Osteocyte (in vitro differentiated cells): ENCODE measurements around the gene ENAH. TPM values are rescaled to one million over a fixed set of nuclear protein-coding genes. Genes with fewer than 3 reads are reported as not detected.
"Not testable (repeated sequence)": the region's sequence is repeated elsewhere in the genome, so short reads cannot be mapped to it uniquely, and the experiment has no call there.

ENCODE experiments used
- DNase-seq: peaks from one replicate; pipeline ENCODE4 v3.0.0; 2021; ENCODE audit warnings: mixed read lengths; ENCODE audit not compliant: unreplicated experiment; ENCODE audit errors: extremely low spot score
- H3K27ac Mint-ChIP-seq: one replicate; pipeline ENCODE4 v1.8.0; 2021; ENCODE audit warnings: mild to moderate bottlenecking, mixed read lengths; ENCODE audit not compliant: unreplicated experiment
- H3K27me3 Mint-ChIP-seq: one replicate; pipeline ENCODE4 v1.8.0; 2021; ENCODE audit warnings: mixed read lengths; ENCODE audit not compliant: unreplicated experiment
- H3K36me3 Mint-ChIP-seq: one replicate; pipeline ENCODE4 v1.8.0; 2021; ENCODE audit warnings: mixed read lengths; ENCODE audit not compliant: unreplicated experiment
- H3K4me1 Mint-ChIP-seq: one replicate; pipeline ENCODE4 v1.8.0; 2021; ENCODE audit warnings: mixed read lengths; ENCODE audit not compliant: unreplicated experiment
- H3K4me3 Mint-ChIP-seq: one replicate; pipeline ENCODE4 v1.8.0; 2021; ENCODE audit warnings: mild to moderate bottlenecking, moderate library complexity, mixed read lengths; ENCODE audit not compliant: unreplicated experiment
- H3K9me3 Mint-ChIP-seq: one replicate; pipeline ENCODE4 v1.8.0; 2021; ENCODE audit warnings: mixed read lengths; ENCODE audit not compliant: unreplicated experiment
- total RNA-seq: library from RNA; stranded (reverse); gene quantifications from 2 replicates; pipeline ENCODE4 v1.2.1, GENCODE V29; 2021
- TF ChIP-seq, protein P1 (sequence below): fragments of 200-600 bp; sonication (generic); IDR thresholded peaks from 2 replicates; pipeline ENCODE4 v1.5.0; 2021; ENCODE audit warnings: antibody characterized with exemption, mild to moderate bottlenecking, moderate library complexity

Gene ENAH
- total RNA-seq, 1 donor from 2014 or later: 232 TPM

DNA sequence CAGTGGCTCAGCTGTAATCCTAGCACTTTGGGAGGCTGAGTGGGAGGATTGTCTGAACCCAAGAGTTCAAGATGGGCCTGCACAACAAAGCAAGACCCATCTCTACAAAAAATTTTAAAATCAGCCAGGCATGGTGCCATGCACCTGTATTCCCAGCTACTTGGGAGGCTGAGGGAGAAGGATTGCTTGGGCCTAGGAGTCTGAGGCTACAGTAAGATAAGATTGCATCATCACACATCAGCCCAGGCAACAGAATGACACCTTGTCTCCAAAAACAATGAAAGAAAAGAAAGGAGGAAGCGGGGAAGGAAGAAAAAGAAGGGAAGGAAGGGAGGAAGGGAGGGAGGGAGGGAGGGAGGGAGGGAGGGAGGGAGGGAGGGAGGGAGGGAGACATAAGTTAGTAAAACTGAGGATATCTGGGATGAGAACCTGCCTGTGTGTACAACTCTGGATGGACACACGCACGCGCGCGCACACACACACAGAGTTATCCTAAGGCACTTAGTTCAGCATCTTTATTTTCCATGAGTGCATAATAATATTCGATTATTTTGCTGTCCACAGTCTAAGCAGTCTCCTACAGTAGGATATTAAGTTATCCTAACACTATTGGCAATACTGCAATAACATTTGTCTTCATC is 132.2 kb downstream of the ENAH start:
- DNase-seq: no peak
- Mint-ChIP-seq H3K27ac (peak overlapping the region; percentile 67), H3K4me1 (peaks cover 36% of the 10 kb centered on the region), H3K27me3 (no peaks in the 10 kb centered on the region), H3K4me3 (no peak overlapping the region), H3K9me3 (no peaks in the 10 kb centered on the region), H3K36me3 (peaks cover 14% of the 10 kb centered on the region)
- TF ChIP-seq, protein P1, sequence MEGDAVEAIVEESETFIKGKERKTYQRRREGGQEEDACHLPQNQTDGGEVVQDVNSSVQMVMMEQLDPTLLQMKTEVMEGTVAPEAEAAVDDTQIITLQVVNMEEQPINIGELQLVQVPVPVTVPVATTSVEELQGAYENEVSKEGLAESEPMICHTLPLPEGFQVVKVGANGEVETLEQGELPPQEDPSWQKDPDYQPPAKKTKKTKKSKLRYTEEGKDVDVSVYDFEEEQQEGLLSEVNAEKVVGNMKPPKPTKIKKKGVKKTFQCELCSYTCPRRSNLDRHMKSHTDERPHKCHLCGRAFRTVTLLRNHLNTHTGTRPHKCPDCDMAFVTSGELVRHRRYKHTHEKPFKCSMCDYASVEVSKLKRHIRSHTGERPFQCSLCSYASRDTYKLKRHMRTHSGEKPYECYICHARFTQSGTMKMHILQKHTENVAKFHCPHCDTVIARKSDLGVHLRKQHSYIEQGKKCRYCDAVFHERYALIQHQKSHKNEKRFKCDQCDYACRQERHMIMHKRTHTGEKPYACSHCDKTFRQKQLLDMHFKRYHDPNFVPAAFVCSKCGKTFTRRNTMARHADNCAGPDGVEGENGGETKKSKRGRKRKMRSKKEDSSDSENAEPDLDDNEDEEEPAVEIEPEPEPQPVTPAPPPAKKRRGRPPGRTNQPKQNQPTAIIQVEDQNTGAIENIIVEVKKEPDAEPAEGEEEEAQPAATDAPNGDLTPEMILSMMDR: no peak

DNA sequence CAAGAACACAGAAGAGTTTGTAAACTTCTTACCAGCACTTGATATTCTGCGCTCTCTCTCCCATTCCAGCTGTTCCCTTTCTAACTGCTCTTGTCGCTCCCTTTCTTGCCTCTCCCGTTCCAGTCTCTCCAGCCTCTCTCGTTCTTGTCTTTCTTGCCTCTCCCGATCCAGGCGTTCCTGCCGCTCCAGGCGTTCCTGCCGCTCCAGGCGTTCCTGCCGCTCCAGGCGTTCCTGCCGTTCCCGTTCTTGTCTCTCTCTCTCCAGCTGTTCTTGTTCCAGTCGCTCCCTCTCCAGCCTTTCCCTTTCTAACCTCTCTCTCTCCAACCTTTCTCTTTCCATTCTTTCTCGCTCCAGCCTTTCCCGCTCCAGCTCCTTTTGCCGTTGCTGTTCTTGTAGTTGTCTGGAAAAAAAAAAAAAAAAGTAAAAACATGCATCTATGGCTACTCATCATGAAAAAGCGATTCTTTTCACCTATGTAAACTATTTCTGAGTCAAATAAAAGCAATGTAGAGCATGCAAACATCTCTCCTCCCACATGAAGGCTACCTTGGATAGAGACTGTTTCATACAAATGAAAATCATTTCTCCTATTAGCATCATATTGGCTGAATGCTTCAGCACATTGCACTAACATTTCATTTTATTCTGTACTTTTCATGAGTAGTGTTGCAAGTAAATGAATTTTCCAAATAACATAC is 133.6 kb downstream of the ENAH start:
- Mint-ChIP-seq H3K4me3 (peak overlapping the region; percentile 70), H3K27me3 (no peaks in the 10 kb centered on the region), H3K36me3 (peaks cover 13% of the 10 kb centered on the region), H3K27ac (peak overlapping the region; percentile 91), H3K9me3 (no peaks in the 10 kb centered on the region), H3K4me1 (peaks cover 38% of the 10 kb centered on the region)
- TF ChIP-seq, protein P1: no peak
- DNase-seq: no peak

DNA sequence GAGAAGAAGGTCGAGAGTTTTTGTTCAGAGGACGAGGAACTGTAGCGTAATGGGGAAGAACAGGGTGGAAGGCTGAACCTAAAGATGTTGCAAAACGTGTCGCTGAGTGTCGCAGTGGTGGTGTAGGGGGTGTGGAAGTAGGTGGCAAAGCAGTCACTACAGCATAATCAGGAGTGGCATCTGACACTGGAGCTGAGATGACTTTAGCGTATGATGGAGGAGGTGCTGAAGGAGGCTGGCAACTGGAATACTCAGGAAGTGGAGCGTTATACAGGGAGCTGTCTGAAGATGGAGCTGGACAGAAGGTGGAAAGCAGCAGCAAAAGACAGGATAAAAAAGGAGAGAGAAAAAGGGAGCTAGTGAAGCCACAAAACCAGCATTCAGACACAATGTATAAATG is 135.2 kb downstream of the ENAH start:
- TF ChIP-seq, protein P1: peak; percentile 29
- H3K27ac Mint-ChIP-seq: peak overlapping the region; percentile 29
- no peaks in the 10 kb centered on the region for H3K9me3 Mint-ChIP-seq
- no peak for DNase-seq
- H3K36me3 Mint-ChIP-seq: peaks cover 20% of the 10 kb centered on the region
- H3K27me3 Mint-ChIP-seq: no peaks in the 10 kb centered on the region
- H3K4me1 Mint-ChIP-seq: peaks cover 35% of the 10 kb centered on the region
- no peak overlapping the region for H3K4me3 Mint-ChIP-seq

DNA sequence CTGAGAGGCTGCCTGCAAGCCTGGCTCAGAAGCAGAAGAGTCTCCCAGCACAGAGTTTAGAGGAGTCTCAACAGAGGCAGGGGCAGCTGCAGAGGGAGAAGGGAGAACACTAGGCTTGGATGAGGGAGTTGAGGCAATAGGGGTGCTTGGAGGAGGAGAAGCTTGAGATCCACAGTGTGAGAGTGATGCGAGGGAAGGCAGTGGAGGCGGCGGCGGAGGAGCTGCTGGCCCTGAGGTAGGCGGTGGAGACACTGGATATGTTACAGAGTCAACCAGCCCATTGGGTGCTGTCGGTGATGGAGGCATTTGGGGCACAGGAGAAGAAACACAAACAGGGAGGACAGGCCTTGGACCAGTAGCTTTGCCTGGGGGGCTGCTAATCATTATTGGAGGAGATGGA is 135.7 kb downstream of the ENAH start:
- no peak for DNase-seq
- Mint-ChIP-seq H3K4me3 (no peak overlapping the region), H3K27ac (peak overlapping the region; percentile 42), H3K4me1 (peaks cover 31% of the 10 kb centered on the region), H3K36me3 (peaks cover 22% of the 10 kb centered on the region), H3K27me3 (no peaks in the 10 kb centered on the region), H3K9me3 (no peaks in the 10 kb centered on the region)
- TF ChIP-seq, protein P1: no peak

DNA sequence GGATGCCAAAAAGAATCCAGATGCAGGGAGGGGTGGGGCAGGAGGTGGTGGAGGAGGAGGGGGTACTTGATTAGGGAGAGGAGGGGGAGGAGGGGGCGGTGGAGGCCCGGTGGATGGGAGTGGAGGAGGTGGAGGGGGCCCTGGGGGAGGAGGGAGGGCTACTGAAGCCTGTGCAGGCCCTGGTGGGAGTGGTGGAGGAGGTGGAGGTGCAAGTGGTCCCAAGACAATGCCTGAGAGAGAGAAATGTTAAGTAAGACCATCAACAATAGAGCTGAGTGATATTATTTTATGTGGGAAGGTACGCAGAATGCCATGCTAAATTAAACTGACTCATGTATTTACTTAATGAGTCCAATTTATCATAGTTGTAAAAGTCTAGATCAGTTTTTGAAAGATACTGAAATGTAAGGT is 138.2 kb downstream of the ENAH start:
- no peak overlapping the region for H3K4me3 Mint-ChIP-seq
- no peak for DNase-seq
- H3K27me3 Mint-ChIP-seq: no peaks in the 10 kb centered on the region
- TF ChIP-seq, protein P1: no peak
- peaks cover 32% of the 10 kb centered on the region for H3K36me3 Mint-ChIP-seq
- H3K27ac Mint-ChIP-seq: peak overlapping the region; percentile 23
- peaks cover 30% of the 10 kb centered on the region for H3K4me1 Mint-ChIP-seq
- no peaks in the 10 kb centered on the region for H3K9me3 Mint-ChIP-seq

DNA sequence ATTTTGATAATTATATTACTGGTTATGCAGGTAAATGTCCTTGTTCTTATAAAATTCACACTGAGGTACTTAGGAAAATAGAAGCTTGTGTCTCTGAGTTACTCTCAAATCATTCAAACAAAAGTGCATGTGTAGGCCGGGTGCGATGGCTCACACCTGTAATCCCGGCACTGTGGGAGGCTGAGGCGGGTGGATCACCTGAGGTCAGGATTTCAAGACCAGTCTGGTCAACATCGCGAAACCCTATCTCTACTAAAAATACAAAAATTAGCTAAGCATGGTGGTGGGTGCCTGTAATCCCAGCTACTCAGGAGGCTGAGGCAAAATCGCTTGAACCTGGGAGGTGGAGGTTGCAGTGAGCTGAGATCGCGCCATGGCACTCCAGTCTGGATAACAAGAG is 139.3 kb downstream of the ENAH start:
- H3K9me3 Mint-ChIP-seq, H3K27me3 Mint-ChIP-seq, DNase-seq, H3K4me3 Mint-ChIP-seq: not testable (repeated sequence)
- Mint-ChIP-seq H3K27ac (peak overlapping the region; percentile 27), H3K4me1 (peaks cover 29% of the 10 kb centered on the region), H3K36me3 (peaks cover 33% of the 10 kb centered on the region)
